ENCODE results near the gene CAMK2N1.

GRCh38 chr1:20477348-20478056, 8.5 kb downstream of the CAMK2N1 start:
- TF ChIP-seq CTCF (IDR thresholded peaks at IDR 0.05) (no peak), EP300 (IDR thresholded peaks at IDR 0.05; ENCODE audit: low read depth) (no peak), POLR2A (IDR thresholded peaks at IDR 0.05) (no peak)

Measured in transverse colon (tissue), 3 donors.